Hepatocyte (in vitro differentiated cells): ENCODE measurements around the gene DPYSL3. TPM values are rescaled to one million over a fixed set of nuclear protein-coding genes. Genes with fewer than 3 reads are reported as not detected.

Source experiments
- DNase-seq: peaks from one replicate; pipeline ENCODE4 v3.0.0-alpha.2; 2016; ENCODE audit warnings: low spot score
- H2AFZ ChIP-seq: fragments of 200-600 bp; sonication (generic); 2 replicates; pipeline ENCODE4 v1.6.0; 2016; ENCODE audit warnings: antibody characterized with exemption, mild to moderate bottlenecking
- H3K27ac ChIP-seq: fragments of 200-600 bp; sonication (generic); 2 replicates; pipeline ENCODE4 v1.5.1; 2016; ENCODE audit warnings: mild to moderate bottlenecking
- H3K27me3 ChIP-seq: fragments of 200-600 bp; sonication (generic); 2 replicates; pipeline ENCODE4 v1.6.1; 2016
- H3K36me3 ChIP-seq: fragments of 200-600 bp; sonication (generic); replicated peaks from 2 replicates; pipeline ENCODE4 v1.5.1; 2016; ENCODE audit warnings: low read depth; ENCODE audit not compliant: insufficient read depth
- H3K4me1 ChIP-seq: fragments of 200-600 bp; sonication (generic); 2 replicates; pipeline ENCODE4 v1.5.1; 2016; ENCODE audit warnings: mild to moderate bottlenecking, moderate library complexity; ENCODE audit not compliant: insufficient read depth
- H3K4me2 ChIP-seq: fragments of 200-600 bp; sonication (generic); 2 replicates; pipeline ENCODE4 v1.6.0; 2016
- H3K4me3 ChIP-seq: fragments of 200-600 bp; sonication (generic); 2 replicates; pipeline ENCODE4 v1.5.1; 2016; ENCODE audit warnings: mild to moderate bottlenecking
- H3K79me2 ChIP-seq: fragments of 200-600 bp; sonication (generic); 2 replicates; pipeline ENCODE4 v1.6.0; 2017; ENCODE audit warnings: mild to moderate bottlenecking
- H3K9me2 ChIP-seq: fragments of 200-600 bp; sonication (generic); replicated peaks from 2 replicates; pipeline ENCODE4 v1.6.0; 2017; ENCODE audit warnings: mild to moderate bottlenecking; ENCODE audit not compliant: insufficient read depth
- H3K9me3 ChIP-seq: fragments of 200-600 bp; sonication (generic); 2 replicates; pipeline ENCODE4 v1.5.1; 2016; ENCODE audit warnings: low read depth, mild to moderate bottlenecking
- H4K20me1 ChIP-seq: fragments of 200-600 bp; sonication (generic); 2 replicates; pipeline ENCODE4 v1.6.0; 2016; ENCODE audit warnings: mild to moderate bottlenecking; ENCODE audit not compliant: insufficient read depth, poor library complexity, severe bottlenecking
- EZH2 ChIP-seq: fragments of 200-600 bp; sonication (generic); IDR thresholded peaks from 2 replicates; pipeline ENCODE4 v1.6.1; 2016; ENCODE audit warnings: antibody characterized with exemption, mild to moderate bottlenecking, borderline replicate concordance
- EZH2phosphoT487 ChIP-seq: fragments of 200-600 bp; sonication (generic); IDR thresholded peaks from one replicate; pipeline ENCODE4 v1.6.1; 2018; ENCODE audit warnings: antibody characterized with exemption, mild to moderate bottlenecking, low read depth, moderate library complexity; ENCODE audit not compliant: unreplicated experiment, severe bottlenecking
- WGBS: methylation state at CpG from one replicate; pipeline ENCODE4 v1.1.6; 2016; ENCODE audit warnings: low lambda C conversion rate; ENCODE audit errors: missing lambda C conversion rate; 5-methylcytosine and 5-hydroxymethylcytosine counted together
- polyA plus RNA-seq: library from polyadenylated mRNA; unstranded; fragments of >200 nt; fragmentation: Nextera tagmentation; extraction: Ambion mirVana; gene quantifications from 2 replicates; pipeline ENCODE4 v1.2.1, GENCODE V29; 2016
- total RNA-seq: library from RNA; depleted of rRNA; stranded (reverse); fragments of >200 nt; gene quantifications from 2 replicates; pipeline ENCODE4 v1.2.3, GENCODE V29; 2014
- TF ChIP-seq, protein P1 (sequence below): fragments of 200-600 bp; sonication (generic); IDR thresholded peaks from 2 replicates; pipeline ENCODE4 v1.5.1; 2016; ENCODE audit warnings: antibody characterized with exemption, mild to moderate bottlenecking; ENCODE audit not compliant: poor library complexity

Gene DPYSL3
- total and polyA plus RNA-seq, 2 experiments from 2014 or later = 35.7 to 78.0 TPM

DNA sequence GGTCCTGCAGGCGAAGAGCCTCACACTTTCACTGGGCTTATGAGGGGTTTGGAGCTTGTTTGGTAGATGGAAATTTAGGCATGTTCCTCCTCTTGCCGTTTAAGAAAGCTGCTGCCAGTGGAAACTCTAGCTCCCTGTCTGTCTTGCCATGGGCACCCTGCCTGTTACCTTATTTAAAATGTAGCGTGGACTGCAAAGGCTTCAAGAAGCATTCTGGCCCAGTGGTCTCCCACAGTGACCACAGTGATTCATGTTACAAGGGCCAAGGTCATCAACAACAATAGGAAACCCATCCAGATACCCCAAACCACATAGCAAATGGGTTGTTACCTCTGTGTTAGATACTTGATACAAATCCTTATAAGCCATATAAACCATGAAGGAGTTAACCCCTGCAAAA, 96.6 kb downstream of the DPYSL3 start:
- peaks cover 10% of the 10 kb centered on the region for H3K4me1 ChIP-seq
- no peak overlapping the region for H3K4me3 ChIP-seq
- H3K27me3 ChIP-seq = no peaks in the 10 kb centered on the region
- DNase-seq = no peak
- no peak for TF ChIP-seq EZH2phosphoT487
- TF ChIP-seq, protein P1, sequence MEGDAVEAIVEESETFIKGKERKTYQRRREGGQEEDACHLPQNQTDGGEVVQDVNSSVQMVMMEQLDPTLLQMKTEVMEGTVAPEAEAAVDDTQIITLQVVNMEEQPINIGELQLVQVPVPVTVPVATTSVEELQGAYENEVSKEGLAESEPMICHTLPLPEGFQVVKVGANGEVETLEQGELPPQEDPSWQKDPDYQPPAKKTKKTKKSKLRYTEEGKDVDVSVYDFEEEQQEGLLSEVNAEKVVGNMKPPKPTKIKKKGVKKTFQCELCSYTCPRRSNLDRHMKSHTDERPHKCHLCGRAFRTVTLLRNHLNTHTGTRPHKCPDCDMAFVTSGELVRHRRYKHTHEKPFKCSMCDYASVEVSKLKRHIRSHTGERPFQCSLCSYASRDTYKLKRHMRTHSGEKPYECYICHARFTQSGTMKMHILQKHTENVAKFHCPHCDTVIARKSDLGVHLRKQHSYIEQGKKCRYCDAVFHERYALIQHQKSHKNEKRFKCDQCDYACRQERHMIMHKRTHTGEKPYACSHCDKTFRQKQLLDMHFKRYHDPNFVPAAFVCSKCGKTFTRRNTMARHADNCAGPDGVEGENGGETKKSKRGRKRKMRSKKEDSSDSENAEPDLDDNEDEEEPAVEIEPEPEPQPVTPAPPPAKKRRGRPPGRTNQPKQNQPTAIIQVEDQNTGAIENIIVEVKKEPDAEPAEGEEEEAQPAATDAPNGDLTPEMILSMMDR = no peak
- no peak for TF ChIP-seq EZH2
- no peak overlapping the region for H3K27ac ChIP-seq
- no peaks in the 10 kb centered on the region for H3K36me3 ChIP-seq
- no peaks in the 10 kb centered on the region for H3K79me2 ChIP-seq
- no peak overlapping the region for H2AFZ ChIP-seq
- WGBS = 90% methylated on average over 3 of the region's 3 CpGs
- no peaks in the 10 kb centered on the region for H3K9me3 ChIP-seq
- H4K20me1 ChIP-seq = no peaks in the 10 kb centered on the region
- no peaks in the 10 kb centered on the region for H3K9me2 ChIP-seq
- no peak overlapping the region for H3K4me2 ChIP-seq

DNA sequence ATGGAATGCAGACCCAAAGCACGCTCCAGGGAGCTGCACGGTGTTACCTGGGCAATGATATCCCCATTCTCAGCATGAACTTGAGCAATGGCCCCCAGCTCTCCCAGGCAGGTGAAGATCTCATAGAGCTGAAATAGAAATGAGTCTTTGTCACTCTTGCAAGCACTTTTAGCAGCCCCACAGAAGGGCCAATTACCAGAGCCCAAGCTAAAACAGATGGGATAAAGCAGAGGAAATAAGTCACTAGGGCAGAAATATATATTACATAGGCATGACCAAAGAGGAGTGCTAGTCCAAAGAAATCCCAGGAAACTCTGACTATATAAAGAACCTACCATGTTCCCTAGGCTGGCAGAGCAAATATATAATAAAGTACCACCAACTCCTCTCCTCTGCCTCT, 97.3 kb downstream of the DPYSL3 start:
- Histone ChIP-seq H3K4me2 (no peak overlapping the region), H4K20me1 (no peaks in the 10 kb centered on the region), H3K27ac (no peak overlapping the region), H3K4me3 (no peak overlapping the region), H3K9me3 (no peaks in the 10 kb centered on the region), H2AFZ (no peak overlapping the region), H3K79me2 (no peaks in the 10 kb centered on the region), H3K27me3 (no peaks in the 10 kb centered on the region), H3K4me1 (peaks cover 12% of the 10 kb centered on the region), H3K36me3 (no peaks in the 10 kb centered on the region), H3K9me2 (no peaks in the 10 kb centered on the region)
- WGBS = 98% methylated on average over 2 of the region's 2 CpGs
- no peak for DNase-seq
- TF ChIP-seq EZH2phosphoT487 = no peak
- no peak for TF ChIP-seq EZH2
- TF ChIP-seq, protein P1 = no peak

DNA sequence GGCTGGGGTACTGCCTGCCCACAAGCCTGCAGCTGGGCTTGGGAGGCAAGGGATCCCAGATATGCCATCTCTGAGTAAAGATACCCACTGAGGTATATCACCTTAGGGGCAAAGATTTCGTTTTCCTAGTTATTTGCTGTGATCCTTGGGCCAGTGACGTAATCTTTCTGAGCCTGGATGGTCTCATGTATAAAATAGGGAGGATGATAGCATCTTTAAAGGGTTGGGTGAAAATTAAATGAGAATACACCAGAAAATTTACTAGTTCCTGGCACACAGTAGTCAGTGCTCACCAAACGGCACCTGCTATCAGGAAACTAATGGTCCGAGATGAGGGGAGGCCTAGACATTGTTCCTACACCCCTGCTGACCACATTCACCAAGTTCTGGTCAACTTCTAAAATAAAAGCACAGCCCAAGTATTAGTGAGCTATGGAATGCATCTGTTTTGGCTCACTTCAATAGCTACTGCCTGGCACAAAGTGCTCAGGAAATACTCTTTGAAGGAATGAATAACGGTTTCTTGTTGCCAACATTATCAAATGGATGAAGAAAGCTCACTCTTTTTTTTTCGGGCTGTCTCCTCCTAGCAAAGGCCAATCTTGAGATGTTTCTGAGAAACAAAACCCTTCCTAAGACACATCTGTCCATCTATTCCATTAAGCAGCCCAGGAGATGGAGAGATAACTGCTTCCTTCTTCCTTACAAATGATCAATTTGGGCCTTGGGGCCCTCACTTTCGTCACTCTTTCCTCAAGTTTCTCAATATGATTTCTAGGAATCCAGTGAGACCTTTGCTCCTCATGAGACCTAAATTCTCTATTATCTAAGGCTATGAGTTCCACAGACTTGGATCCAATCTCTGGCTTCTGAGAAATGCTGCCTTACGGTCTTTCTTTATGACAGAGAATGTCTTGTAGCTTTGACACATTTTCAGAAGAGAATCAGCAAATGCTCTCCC, 98.2 kb downstream of the DPYSL3 start:
- no peaks in the 10 kb centered on the region for H3K9me3 ChIP-seq
- 80% methylated on average over 8 of the region's 8 CpGs for WGBS
- H4K20me1 ChIP-seq = no peaks in the 10 kb centered on the region
- peak overlapping the region; percentile 12 for H3K27ac ChIP-seq
- peaks cover 19% of the 10 kb centered on the region for H3K4me1 ChIP-seq
- no peak overlapping the region for H3K4me3 ChIP-seq
- no peaks in the 10 kb centered on the region for H3K9me2 ChIP-seq
- DNase-seq = no peak
- no peaks in the 10 kb centered on the region for H3K27me3 ChIP-seq
- H3K36me3 ChIP-seq = no peaks in the 10 kb centered on the region
- TF ChIP-seq EZH2phosphoT487 (no peak), EZH2 (no peak)
- TF ChIP-seq, protein P1 = no peak
- H2AFZ ChIP-seq = no peak overlapping the region
- H3K79me2 ChIP-seq = no peaks in the 10 kb centered on the region
- H3K4me2 ChIP-seq = no peak overlapping the region
